Activated naive CD8-positive, alpha-beta T cell (primary cell): Measurements from ENCODE around the gene IL4I1.
"Not testable (repeated sequence)": the region's sequence is repeated elsewhere in the genome, so short reads cannot be mapped to it uniquely, and the experiment has no call there.

Experiments
- H3K27ac Mint-ChIP-seq: one replicate; pipeline ENCODE4 v1.8.0; 2021; ENCODE audit warnings: mixed read lengths
- H3K27me3 Mint-ChIP-seq: one replicate; pipeline ENCODE4 v1.8.0; 2021; ENCODE audit warnings: mixed read lengths
- H3K36me3 Mint-ChIP-seq: one replicate; pipeline ENCODE4 v1.8.0; 2021; ENCODE audit warnings: mixed read lengths
- H3K4me1 Mint-ChIP-seq: one replicate; pipeline ENCODE4 v1.8.0; 2021; ENCODE audit warnings: low read depth, mixed read lengths
- H3K4me3 Mint-ChIP-seq: one replicate; pipeline ENCODE4 v1.8.0; 2021; ENCODE audit warnings: mild to moderate bottlenecking, mixed read lengths
- H3K9me3 Mint-ChIP-seq: one replicate; pipeline ENCODE4 v1.8.0; 2021; ENCODE audit warnings: low read depth, mixed read lengths

IL4I1 gene, protein sequence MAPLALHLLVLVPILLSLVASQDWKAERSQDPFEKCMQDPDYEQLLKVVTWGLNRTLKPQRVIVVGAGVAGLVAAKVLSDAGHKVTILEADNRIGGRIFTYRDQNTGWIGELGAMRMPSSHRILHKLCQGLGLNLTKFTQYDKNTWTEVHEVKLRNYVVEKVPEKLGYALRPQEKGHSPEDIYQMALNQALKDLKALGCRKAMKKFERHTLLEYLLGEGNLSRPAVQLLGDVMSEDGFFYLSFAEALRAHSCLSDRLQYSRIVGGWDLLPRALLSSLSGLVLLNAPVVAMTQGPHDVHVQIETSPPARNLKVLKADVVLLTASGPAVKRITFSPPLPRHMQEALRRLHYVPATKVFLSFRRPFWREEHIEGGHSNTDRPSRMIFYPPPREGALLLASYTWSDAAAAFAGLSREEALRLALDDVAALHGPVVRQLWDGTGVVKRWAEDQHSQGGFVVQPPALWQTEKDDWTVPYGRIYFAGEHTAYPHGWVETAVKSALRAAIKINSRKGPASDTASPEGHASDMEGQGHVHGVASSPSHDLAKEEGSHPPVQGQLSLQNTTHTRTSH

DNA sequence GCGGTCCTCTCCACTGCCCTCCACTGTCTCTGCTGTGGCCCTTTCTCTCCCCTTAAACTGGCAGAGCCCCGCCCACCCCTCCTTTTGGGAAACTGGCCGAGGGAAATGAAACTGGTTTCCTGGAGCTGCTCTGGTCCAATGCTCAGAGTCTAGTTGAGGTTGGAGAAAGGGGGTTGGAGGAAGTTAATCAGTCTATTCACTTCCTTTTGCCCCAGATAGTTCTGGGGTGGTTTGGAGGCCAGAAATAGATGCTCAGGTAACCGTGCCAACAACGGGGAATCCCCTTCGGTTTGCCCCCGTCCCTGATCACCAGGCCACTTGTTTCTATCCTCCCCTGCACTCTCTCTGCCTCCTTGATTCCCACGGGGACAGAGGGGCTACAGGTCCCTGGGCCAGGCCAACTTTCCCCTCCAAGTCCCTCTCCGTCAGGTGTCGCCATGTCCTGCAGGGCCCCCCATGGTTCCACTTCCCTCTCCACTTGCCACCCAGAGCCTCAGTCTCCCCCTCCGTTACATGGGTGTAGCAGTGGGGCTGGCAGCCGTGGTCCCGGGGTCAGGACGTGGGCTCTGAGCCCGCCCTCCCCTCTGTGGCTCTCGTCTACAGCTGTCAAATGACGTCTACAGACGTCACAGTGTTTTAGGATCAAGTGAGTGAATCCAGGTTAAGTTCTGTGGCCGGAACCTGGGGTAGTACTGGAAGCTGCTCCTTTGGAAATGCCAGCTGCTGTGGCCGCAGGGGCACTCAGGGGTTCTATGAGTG lies at the start of gene IL4I1:
TSS of gene IL4I1 (minus strand) at position 25 of the 759 bp plus-strand sequence. CDS start 727 bp downstream, outside the sequence.
- H3K4me1 Mint-ChIP-seq = peaks cover 35% of the 10 kb centered on the region
- no peaks in the 10 kb centered on the region for H3K36me3 Mint-ChIP-seq

DNA sequence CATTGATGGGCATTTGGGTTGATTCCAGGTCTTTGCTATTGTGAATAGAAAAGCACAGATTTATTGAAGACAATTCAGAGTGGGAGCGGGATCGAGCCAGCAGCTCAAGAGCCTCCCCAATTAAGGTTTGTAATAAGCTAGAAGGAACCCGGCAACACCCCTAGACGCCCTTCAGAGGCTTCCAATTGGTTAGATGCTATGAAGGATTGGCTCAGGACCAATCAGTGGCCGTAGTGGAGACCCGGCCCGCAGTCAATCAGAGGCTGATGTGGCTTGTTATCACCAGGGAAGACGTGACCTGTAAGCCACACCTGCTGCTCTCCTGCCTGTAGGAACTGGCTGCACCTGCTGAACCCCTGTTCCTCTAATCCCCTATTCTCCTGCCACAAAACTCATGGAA lies 49.7 kb upstream of the IL4I1 start:
- Mint-ChIP-seq H3K36me3 (no peaks in the 10 kb centered on the region), H3K27me3 (peaks cover 5% of the 10 kb centered on the region), H3K4me3 (no peak overlapping the region), H3K9me3 (no peaks in the 10 kb centered on the region), H3K4me1 (no peaks in the 10 kb centered on the region), H3K27ac (no peak overlapping the region)

More for the DNA sequence above, at the start of gene IL4I1:
- no peaks in the 10 kb centered on the region for H3K27me3 Mint-ChIP-seq
- no peaks in the 10 kb centered on the region for H3K9me3 Mint-ChIP-seq
- H3K27ac Mint-ChIP-seq = peak within 1 kb of the TSS; percentile 98
- peak within 1 kb of the TSS; percentile 89 for H3K4me3 Mint-ChIP-seq

DNA sequence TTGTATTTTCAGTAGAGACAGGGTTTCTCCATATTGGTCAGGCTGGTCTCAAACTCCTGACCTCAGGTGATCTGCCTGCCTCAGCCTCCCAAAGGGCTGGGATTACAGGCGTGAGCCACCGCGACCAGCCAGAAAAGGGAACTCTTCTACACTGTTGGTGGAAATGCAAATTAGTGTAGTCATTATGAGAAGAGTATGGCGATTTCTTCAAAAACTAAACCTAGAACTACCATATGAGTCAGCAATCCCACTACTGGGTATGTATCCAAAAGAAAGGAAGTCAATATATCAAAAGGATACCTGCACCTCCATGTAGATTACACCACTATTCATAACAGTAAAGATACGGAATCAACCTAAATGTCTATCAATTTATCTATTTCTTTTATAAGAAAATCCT lies 47.9 kb upstream of the IL4I1 start:
- not testable (repeated sequence) for H3K27me3 Mint-ChIP-seq, H3K27ac Mint-ChIP-seq, H3K36me3 Mint-ChIP-seq, H3K4me1 Mint-ChIP-seq, H3K4me3 Mint-ChIP-seq, H3K9me3 Mint-ChIP-seq

DNA sequence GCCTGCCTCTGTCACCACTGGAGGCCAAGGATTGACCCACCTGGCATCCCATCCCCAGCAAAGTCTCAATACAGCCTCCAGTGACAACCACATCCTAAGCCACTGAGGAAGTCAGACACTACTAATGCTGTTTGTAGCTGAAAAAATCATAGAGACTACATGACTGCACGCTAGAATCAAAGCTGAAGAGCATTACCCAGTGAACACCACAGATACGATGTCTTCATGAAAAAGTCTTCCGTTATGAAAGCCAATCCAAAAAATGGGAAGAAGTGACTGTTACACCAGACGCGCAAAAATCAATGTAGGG lies 43.8 kb upstream of the IL4I1 start:
- no peak overlapping the region for H3K4me3 Mint-ChIP-seq
- peaks cover 6% of the 10 kb centered on the region for H3K27me3 Mint-ChIP-seq
- H3K4me1 Mint-ChIP-seq = peaks cover 13% of the 10 kb centered on the region
- no peaks in the 10 kb centered on the region for H3K36me3 Mint-ChIP-seq
- H3K27ac Mint-ChIP-seq = no peak overlapping the region
- no peaks in the 10 kb centered on the region for H3K9me3 Mint-ChIP-seq

DNA sequence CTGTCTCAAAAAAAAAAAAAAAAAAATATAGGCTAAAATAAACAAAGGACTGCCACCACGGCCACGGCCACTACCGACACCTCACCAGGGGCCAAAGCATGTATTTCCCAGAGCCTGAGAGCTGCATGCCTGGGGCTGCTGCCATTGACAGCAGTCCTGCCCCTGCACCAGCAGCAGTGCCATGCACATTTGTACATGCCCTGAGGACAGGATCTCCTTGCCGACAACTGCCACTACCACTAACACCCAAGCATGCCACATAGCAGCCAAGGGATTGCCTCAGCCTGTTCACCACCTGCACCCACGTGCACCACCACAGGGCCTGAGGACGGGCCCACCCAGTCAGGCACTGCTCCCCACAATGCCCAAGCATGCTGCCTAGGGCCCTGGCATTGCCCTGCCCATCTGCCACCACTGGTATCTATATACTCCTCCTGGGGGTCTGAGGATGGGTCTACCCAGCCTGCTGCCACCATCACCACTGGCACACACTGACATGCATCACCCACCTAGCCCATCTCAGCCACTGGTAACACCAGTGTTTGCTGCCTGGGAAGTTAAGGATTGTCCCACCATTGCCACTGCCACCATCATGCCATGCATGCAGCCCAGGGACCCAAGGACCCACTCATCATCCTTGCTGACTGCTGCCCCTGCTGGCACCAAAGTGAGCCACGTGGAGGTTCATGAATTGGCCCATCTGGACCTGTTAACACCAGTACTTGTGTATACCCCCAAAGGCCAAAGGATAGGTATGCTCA lies 43.2 kb upstream of the IL4I1 start:
- H3K36me3 Mint-ChIP-seq = no peaks in the 10 kb centered on the region
- no peak overlapping the region for H3K27ac Mint-ChIP-seq
- H3K4me1 Mint-ChIP-seq = peaks cover 13% of the 10 kb centered on the region
- H3K4me3 Mint-ChIP-seq = no peak overlapping the region
- no peaks in the 10 kb centered on the region for H3K9me3 Mint-ChIP-seq
- H3K27me3 Mint-ChIP-seq = peaks cover 3% of the 10 kb centered on the region

DNA sequence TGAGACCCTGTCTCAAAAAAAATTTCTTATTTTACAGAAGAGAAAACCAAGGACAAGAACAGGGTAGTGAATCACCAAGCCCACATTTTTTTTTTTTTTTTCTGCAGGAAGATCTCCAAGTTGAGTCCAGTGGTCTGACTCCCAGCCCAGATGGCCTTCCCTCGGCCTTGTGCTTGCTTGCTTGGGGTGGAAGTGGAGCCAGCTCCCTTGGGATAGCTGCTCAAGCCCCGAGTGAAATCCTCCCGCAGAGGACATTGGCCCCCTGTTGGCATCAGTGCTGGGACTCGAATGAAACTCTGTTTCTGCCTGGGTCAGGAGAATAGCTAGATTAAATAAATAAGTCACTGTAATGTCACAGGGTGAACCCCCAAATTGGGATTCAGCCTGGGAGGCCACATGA lies 42.0 kb upstream of the IL4I1 start:
- peaks cover 3% of the 10 kb centered on the region for H3K27me3 Mint-ChIP-seq
- no peaks in the 10 kb centered on the region for H3K36me3 Mint-ChIP-seq
- H3K27ac Mint-ChIP-seq = no peak overlapping the region
- no peak overlapping the region for H3K4me3 Mint-ChIP-seq
- no peaks in the 10 kb centered on the region for H3K9me3 Mint-ChIP-seq
- H3K4me1 Mint-ChIP-seq = peaks cover 14% of the 10 kb centered on the region

DNA sequence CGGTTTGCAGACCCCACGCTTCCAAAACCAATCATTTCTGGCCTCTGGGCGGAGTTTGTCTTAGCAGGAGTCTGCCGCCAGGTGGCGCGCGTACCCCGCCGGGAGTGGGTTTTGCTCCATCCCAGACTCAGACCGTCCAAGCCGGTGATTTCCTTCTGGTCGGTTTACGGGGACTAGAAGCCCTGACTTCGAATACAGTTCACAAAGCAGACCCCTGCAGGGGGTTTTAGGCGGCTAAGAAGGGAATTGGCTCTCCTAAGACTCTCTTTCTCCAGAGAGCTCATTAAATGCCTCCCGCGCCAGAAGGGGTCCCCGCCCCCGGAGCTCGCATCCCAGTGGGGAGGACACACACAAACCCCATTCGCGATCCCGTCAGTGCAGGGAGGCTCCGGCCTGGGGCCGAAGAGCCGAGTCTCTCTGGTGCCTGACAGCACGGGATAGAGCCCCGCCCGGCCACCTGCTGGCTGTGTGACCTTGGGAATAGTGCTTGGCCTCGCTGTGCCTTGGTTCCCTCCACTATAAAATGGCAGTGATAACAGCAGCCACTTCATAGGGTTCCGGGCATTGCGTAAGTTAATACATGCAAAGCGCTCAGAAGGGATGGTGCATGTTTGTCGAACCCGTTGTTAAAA lies 41.2 kb upstream of the IL4I1 start:
- no peaks in the 10 kb centered on the region for H3K9me3 Mint-ChIP-seq
- H3K4me1 Mint-ChIP-seq = peaks cover 22% of the 10 kb centered on the region
- H3K27ac Mint-ChIP-seq = no peak overlapping the region
- H3K36me3 Mint-ChIP-seq = peaks cover 2% of the 10 kb centered on the region
- H3K4me3 Mint-ChIP-seq = no peak overlapping the region
- peaks cover 1% of the 10 kb centered on the region for H3K27me3 Mint-ChIP-seq

DNA sequence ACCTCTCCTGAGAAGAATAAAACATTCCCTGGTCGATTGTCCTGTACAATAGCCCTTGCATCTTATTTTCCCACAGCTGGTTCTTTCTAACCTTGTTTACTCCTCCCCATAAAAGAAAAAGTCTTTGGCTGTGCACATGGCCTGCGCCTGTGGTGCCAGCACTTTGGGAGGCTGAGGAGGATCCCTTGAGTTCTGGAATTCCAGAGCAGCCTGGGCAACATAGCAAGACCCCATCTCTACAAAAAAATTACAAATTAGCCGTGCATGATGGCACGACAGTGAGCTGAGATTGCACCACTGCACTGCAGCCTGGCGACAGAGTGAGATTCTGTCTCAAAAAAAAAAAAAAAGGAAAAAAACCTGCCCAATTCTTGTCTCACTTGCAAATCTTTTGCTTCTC lies 39.9 kb upstream of the IL4I1 start:
- H3K9me3 Mint-ChIP-seq = no peaks in the 10 kb centered on the region
- H3K27ac Mint-ChIP-seq = no peak overlapping the region
- H3K36me3 Mint-ChIP-seq = peaks cover 7% of the 10 kb centered on the region
- peaks cover 33% of the 10 kb centered on the region for H3K4me1 Mint-ChIP-seq
- H3K4me3 Mint-ChIP-seq = no peak overlapping the region
- H3K27me3 Mint-ChIP-seq = peaks cover 1% of the 10 kb centered on the region

DNA sequence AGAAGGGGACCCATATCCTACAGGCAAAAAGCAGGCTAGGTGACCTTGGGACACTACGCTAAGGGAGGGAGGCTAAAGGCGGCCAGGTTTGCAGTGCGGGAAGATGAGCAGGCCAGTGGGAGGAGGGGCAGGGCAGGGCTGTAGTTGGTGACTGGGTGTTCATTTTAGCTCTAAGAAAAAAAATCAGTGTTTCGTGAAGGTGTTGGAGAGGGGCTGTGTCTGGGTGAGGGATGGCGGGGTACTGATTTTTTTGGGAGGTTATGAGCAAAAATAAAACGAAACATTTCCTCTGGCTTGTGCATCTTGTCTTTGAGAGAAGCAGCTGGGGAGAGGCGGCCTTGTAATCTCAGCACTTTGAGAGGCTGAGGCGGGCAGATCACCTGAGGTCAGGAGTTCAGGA lies 37.0 kb upstream of the IL4I1 start:
- Mint-ChIP-seq H3K27ac (no peak overlapping the region), H3K4me1 (peaks cover 36% of the 10 kb centered on the region), H3K4me3 (no peak overlapping the region)

DNA sequence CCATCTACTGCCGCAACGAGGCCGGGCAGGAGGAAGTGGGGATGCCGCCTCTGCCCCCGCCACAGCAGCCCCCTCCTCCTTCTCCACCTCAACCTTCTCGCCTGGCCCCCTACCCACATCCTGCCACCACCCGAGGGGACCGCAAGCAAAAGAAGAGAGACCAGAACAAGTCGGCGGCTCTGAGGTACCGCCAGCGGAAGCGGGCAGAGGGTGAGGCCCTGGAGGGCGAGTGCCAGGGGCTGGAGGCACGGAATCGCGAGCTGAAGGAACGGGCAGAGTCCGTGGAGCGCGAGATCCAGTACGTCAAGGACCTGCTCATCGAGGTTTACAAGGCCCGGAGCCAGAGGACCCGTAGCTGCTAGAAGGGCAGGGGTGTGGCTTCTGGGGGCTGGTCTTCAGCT lies 36.0 kb upstream of the IL4I1 start:
- Mint-ChIP-seq H3K4me3 (no peak overlapping the region), H3K4me1 (peaks cover 40% of the 10 kb centered on the region), H3K27ac (no peak overlapping the region), H3K9me3 (no peaks in the 10 kb centered on the region), H3K27me3 (no peaks in the 10 kb centered on the region), H3K36me3 (peaks cover 10% of the 10 kb centered on the region)

More for the DNA sequence above, 37.0 kb upstream of the IL4I1 start:
- Mint-ChIP-seq H3K27me3 (no peaks in the 10 kb centered on the region), H3K9me3 (no peaks in the 10 kb centered on the region), H3K36me3 (peaks cover 10% of the 10 kb centered on the region)

DNA sequence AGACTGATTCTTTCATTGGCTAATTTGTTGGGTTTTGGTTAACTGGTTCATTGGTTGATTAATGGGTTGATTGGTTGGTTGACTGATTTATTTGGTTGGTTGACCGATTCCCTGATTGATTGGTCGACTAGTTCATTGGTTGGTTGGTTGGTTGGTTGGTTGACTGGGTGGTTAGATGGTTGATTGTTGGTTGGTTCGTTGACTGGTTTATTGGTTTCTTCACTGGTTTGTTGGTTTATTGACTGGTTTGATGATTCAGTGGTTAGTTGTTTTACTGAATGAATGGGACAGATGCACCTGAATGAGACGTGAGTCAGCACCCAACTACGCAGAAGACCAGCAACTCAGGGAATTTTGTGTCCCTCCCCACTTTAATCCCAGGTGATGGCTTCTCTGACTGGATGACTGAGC lies 35.4 kb upstream of the IL4I1 start:
- peak overlapping the region; percentile 54 for H3K27ac Mint-ChIP-seq
- peak overlapping the region; percentile 60 for H3K4me3 Mint-ChIP-seq
- H3K36me3 Mint-ChIP-seq = peaks cover 14% of the 10 kb centered on the region
- H3K4me1 Mint-ChIP-seq = peaks cover 44% of the 10 kb centered on the region
- H3K27me3 Mint-ChIP-seq = no peaks in the 10 kb centered on the region
- H3K9me3 Mint-ChIP-seq = no peaks in the 10 kb centered on the region

DNA sequence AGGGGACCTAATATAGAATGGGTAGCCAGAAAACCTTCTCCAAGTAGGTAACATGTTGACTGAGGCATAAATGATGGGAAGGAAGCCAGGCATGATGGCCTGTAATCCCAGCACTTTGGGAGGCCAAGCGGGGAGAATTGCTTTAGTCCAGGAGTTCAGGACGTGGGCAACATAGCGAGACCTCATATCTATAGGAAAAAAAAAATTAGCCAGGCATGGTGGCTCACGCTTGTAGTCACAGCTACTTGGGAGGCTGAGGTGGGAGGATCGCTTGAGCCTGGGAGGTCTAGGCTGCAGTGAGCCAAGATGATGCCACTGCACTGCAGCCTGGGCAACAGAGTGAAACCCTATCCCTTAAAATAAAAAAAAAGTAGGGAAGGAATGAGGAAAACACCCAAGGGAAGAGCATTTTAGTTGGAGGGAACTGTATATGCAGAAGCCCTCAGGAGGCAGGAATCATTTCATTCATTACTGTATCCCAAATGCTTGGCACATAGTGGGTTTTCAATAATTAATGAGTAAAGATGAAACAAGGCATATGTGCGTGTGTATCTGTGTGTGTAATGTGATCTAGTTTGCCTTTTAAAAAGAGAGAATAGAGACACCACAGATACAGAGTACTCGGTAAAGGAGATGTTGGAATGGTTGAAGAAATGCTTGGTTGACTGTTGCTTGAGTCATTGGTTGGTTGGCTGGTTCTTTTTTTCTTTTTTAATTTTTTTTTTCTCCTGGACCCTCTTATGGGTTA lies 34.8 kb upstream of the IL4I1 start:
- peaks cover 47% of the 10 kb centered on the region for H3K4me1 Mint-ChIP-seq
- peaks cover 14% of the 10 kb centered on the region for H3K36me3 Mint-ChIP-seq
- H3K27ac Mint-ChIP-seq = peak overlapping the region; percentile 11
- peak overlapping the region; percentile 60 for H3K4me3 Mint-ChIP-seq
- H3K9me3 Mint-ChIP-seq = no peaks in the 10 kb centered on the region
- H3K27me3 Mint-ChIP-seq = no peaks in the 10 kb centered on the region

DNA sequence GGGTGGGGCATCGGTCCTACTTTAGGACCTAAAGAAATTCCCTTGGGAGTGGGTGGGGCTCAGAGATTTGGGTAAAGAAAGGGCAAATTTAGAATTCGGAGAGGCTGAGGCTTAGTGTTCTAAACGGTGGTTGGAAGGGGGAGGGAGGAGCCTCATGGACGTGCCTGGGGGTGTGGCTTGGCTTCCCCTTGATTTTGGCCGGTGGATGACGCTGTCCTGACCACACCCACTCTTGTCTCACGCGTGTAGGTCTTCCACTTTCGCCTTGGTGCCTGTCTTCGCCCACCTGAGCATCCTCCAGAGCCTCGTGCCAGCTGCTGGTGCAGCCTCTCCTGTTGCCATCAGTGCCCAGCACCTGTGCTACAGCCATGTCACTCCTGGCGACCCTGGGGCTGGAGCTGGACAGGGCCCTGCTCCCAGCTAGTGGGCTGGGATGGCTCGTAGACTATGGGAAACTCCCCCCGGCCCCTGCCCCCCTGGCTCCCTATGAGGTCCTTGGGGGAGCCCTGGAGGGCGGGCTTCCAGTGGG lies 33.9 kb upstream of the IL4I1 start:
- H3K27ac Mint-ChIP-seq = no peak overlapping the region
- H3K4me1 Mint-ChIP-seq = peaks cover 50% of the 10 kb centered on the region
- H3K4me3 Mint-ChIP-seq = no peak overlapping the region
- no peaks in the 10 kb centered on the region for H3K27me3 Mint-ChIP-seq
- H3K9me3 Mint-ChIP-seq = no peaks in the 10 kb centered on the region
- H3K36me3 Mint-ChIP-seq = peaks cover 14% of the 10 kb centered on the region
